Brain microvascular endothelial cell (primary cell): ENCODE data around the gene CAPN5.
"Not testable (repeated sequence)": the region's sequence is repeated elsewhere in the genome, so short reads cannot be mapped to it uniquely, and the experiment has no call there.

Experiments
- DNase-seq: peaks from one replicate; pipeline ENCODE4 v3.0.0-alpha.2; 2020
- H3K27ac ChIP-seq: fragments of 250-450 bp; sonication (Bioruptor Pico); 2 replicates; pipeline ENCODE4 v1.5.1; 2020; ENCODE audit warnings: mild to moderate bottlenecking, moderate library complexity
- H3K27me3 ChIP-seq: fragments of 250-450 bp; sonication (Bioruptor Pico); replicated peaks from 2 replicates; pipeline ENCODE4 v1.5.1; 2020; ENCODE audit warnings: mild to moderate bottlenecking
- H3K36me3 ChIP-seq: fragments of 250-450 bp; sonication (Bioruptor Pico); replicated peaks from 2 replicates; pipeline ENCODE4 v1.5.1; 2020; ENCODE audit warnings: mild to moderate bottlenecking
- H3K4me3 ChIP-seq: 2 replicates; pipeline ENCODE4 v1.5.1; 2011; ENCODE audit warnings: low read depth, mild to moderate bottlenecking, control low read depth, low read length, moderate library complexity
- CTCF ChIP-seq: IDR thresholded peaks from 2 replicates; pipeline ENCODE4 v1.5.1; 2011; ENCODE audit warnings: low read depth, mild to moderate bottlenecking, moderate library complexity, low read length, control low read depth, inconsistent platforms; ENCODE audit errors: missing control alignments
- in situ Hi-C: cut with HindIII; loops from 2 replicates; pipeline ENCODE4 v1.10.0; 2017; ENCODE audit warnings: low sequenced_read_pairs, low pct_ligation_motif_present

CAPN5 gene

DNA sequence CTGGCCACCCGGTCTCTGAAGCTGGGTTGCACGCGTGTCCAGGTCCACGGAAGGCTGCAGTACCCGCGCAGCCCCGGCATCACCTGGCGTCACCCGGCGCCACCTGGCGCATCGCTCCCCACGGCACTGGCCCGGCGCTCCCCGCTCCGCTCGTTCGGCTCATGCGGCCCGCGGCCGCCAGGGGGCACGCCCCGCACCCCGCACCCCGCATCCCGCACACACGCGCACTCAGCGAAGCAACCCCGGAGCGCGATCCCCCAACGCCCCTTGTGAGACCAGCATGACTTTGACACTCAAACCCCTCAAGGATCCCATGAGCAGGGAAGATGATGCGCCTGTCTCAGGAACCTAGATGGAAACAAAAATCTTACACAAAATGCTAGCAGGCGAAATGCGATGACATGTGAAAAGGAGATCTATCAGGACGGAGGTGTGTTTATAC lies 20.7 kb upstream of the CAPN5 start:
- DNase-seq, result no peak
- in situ Hi-C loops, result no loop called here
- Histone ChIP-seq H3K4me3 (peak overlapping the region; percentile 9), H3K27me3 (no peaks in the 10 kb centered on the region), H3K27ac (no peak overlapping the region), H3K36me3 (no peaks in the 10 kb centered on the region)
- peak; percentile 52 for TF ChIP-seq CTCF

DNA sequence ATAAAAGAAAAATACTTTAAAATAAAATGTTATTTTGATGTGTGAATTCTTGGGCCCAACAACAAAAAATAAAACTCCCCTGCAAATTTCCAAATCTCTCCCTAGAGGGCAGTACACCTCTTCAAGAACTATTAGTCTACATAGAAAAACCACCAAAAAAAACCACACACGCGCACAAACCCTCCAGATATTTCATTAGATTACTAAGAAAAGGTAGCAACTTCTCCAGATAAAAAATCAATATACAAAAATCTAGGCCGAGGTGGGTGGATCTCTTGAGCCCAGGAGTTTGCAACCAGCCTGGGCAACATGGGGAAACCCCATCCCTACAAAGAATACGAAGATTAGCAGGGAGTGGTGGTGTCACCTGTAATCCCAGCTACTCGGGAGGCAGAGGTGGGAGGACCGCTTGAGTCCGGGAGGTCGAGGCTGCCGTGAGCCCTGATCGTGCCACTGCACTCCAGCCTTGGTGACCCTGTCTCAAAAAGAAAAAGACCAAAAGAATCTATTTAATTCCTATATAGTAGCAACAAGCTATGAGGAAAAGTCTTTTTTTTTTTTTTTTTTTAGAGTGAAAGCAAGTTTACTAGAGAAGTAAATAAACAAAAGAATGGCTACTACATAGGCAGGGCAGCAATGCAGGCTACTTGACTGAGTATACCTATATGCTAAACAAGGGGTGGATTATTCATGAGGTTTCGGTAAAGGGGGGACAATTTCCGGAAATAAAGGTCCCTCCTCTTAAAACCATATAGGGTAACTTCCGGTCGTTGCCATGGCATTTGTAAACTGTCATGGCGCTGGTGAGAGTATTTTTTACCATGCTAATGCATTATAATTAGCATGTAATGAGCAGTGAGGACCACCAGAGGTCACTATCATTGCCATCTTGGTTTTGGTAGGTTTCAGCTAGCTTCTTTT lies 19.5 kb upstream of the CAPN5 start:
- Histone ChIP-seq H3K36me3 (no peaks in the 10 kb centered on the region), H3K27ac (no peak overlapping the region), H3K4me3 (peak overlapping the region; percentile 37), H3K27me3 (no peaks in the 10 kb centered on the region)
- peak; percentile 67 for TF ChIP-seq CTCF
- in situ Hi-C loops, result no loop called here
- peak; percentile 96 for DNase-seq

GRCh38 chr11:77047928-77048446 lies 18.8 kb upstream of the CAPN5 start:
- in situ Hi-C loops, H3K4me3 ChIP-seq, H3K27me3 ChIP-seq, DNase-seq, H3K36me3 ChIP-seq, H3K27ac ChIP-seq: not testable (repeated sequence)

GRCh38 chr11:77049026-77049425 lies 17.7 kb upstream of the CAPN5 start:
- DNase-seq, result no peak
- Histone ChIP-seq H3K36me3 (no peaks in the 10 kb centered on the region), H3K27me3 (no peaks in the 10 kb centered on the region), H3K27ac (no peak overlapping the region), H3K4me3 (no peak overlapping the region)
- in situ Hi-C loops, result no loop called here
- no peak for TF ChIP-seq CTCF

- no peak overlapping the region for H3K4me3 ChIP-seq
- H3K27me3 ChIP-seq, result no peaks in the 10 kb centered on the region
- H3K36me3 ChIP-seq, result no peaks in the 10 kb centered on the region
- DNase-seq, result no peak
- TF ChIP-seq CTCF, result no peak
- H3K27ac ChIP-seq, result no peak overlapping the region
- in situ Hi-C loops, result no loop called here
Measured at GRCh38 chr11:77051511-77051910, 15.3 kb upstream of the CAPN5 start.

- Histone ChIP-seq H3K27ac (no peak overlapping the region), H3K36me3 (no peaks in the 10 kb centered on the region), H3K27me3 (no peaks in the 10 kb centered on the region), H3K4me3 (no peak overlapping the region)
- no peak for TF ChIP-seq CTCF
- no peak for DNase-seq
- in situ Hi-C loops, result no loop called here
Measured at GRCh38 chr11:77052518-77052917, 14.3 kb upstream of the CAPN5 start.
